Activated effector memory CD4-positive, alpha-beta T cell treated with Interleukin-2 at 50 U/mL for 16 hours (primary cell): Measurements from ENCODE around the gene RAVER2.

ENCODE experiments used
- DNase-seq: peaks from one replicate; pipeline ENCODE4 v3.0.0-alpha.2; 2020

RAVER2 gene

DNA sequence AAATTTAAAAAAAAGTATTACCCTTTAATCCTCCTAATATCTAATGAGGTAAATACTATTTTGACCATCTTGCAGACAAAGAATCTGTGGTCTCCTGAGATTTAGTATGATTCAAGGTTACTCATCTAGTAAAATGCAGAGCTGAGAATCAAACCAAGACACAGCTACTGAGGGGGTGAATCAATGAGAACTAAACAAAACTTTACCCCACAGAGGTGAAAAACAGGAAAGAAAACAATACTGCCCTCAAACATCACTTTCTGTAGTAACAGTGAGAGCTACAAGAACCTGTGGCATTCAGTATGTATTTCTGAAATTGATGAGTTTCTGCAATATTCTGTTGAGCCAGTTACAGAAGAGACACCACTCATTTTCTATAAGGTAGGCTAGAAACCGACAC lies 136.4 kb downstream of the RAVER2 start:
- no peak for DNase-seq
